Skeletal muscle satellite cell (primary cell): ENCODE measurements around the gene MARCHF10.

Experiments used
- H3K27me3 ChIP-seq: 2 replicates; pipeline ENCODE4 v1.7.0; 2013; ENCODE audit warnings: low read length; ENCODE audit not compliant: control insufficient read depth, insufficient read depth
- H3K36me3 ChIP-seq: 2 replicates; pipeline ENCODE4 v1.7.0; 2013; ENCODE audit warnings: mild to moderate bottlenecking, control low read depth, low read length; ENCODE audit not compliant: insufficient read depth
- H3K4me1 ChIP-seq: 2 replicates; pipeline ENCODE4 v1.7.0; 2013; ENCODE audit warnings: low read length; ENCODE audit not compliant: control insufficient read depth, insufficient read depth
- H3K4me2 ChIP-seq: 2 replicates; pipeline ENCODE4 v1.7.0; 2013; ENCODE audit warnings: mild to moderate bottlenecking, low read length
- H3K4me3 ChIP-seq: 2 replicates; pipeline ENCODE4 v1.7.0; 2013; ENCODE audit warnings: low read length
- H3K9ac ChIP-seq: 2 replicates; pipeline ENCODE4 v1.7.0; 2013; ENCODE audit warnings: mild to moderate bottlenecking, low read depth, low read length, moderate library complexity
- H3K9me3 ChIP-seq: replicated peaks from 2 replicates; pipeline ENCODE4 v1.7.0; 2013; ENCODE audit warnings: mild to moderate bottlenecking, control low read depth, low read length

Gene MARCHF10

GRCh38 chr17:62744259-62744658 is 63.9 kb downstream of the MARCHF10 start:
- Histone ChIP-seq H3K4me1 (no peaks in the 10 kb centered on the region), H3K4me2 (no peak overlapping the region), H3K9me3 (no peaks in the 10 kb centered on the region), H3K36me3 (no peaks in the 10 kb centered on the region), H3K4me3 (no peak overlapping the region), H3K9ac (no peak overlapping the region), H3K27me3 (no peaks in the 10 kb centered on the region)

DNA sequence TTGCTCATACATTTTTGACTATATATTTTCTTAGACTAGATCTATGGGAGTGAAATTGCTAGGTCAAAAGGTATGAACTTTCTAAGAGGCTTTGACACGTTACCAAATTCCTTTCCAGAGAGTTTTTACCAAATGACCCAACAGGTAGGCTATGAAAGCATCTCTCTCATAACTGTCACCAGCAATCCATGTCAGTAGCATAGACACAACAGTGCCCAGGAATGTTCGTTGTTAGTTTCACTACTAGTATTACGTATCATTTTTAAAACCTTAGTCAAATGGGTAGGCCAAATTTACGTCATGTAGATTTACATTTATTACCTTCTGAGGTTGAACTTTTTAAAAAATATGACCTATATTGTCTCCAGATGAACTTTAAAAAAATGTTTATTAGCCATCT is 66.8 kb downstream of the MARCHF10 start:
- H3K4me2 ChIP-seq = no peak overlapping the region
- H3K9ac ChIP-seq = no peak overlapping the region
- H3K4me1 ChIP-seq = no peaks in the 10 kb centered on the region
- no peak overlapping the region for H3K4me3 ChIP-seq
- H3K9me3 ChIP-seq = no peaks in the 10 kb centered on the region
- no peaks in the 10 kb centered on the region for H3K27me3 ChIP-seq
- H3K36me3 ChIP-seq = no peaks in the 10 kb centered on the region

DNA sequence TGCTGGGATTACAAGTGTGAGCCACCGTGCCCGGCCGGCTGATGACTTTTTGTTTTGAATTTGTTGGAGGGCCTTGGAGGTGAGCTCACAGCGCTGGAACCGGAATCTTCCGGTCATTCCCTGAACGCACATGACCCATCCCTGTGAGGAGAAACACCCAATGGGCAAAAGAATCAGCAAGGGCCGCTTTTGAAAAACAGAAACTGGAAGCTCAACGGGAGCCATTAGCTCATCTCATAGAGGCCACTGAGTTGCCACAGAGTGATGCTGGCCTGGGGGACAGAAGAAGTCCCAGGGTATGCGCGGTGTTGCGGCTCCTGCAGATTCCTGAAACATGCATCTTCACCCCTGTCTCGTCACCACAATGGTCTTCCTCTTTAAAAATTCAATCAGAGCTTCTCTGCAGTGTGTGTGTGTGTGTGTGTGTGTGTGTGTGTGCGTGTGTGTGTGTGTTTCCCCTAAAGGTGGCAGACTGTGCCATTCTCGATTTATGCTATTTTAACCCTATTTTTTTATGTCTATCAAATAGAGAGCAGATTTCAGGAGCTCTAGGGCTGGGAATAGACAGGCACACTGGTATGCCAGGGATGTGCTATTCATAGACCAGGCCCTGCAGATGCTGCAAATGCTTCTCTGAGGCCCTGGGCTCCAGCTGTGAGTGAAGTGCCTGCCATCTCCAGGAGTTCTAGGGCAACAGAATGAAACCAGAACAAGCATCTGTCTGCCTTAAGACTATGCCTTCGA is 68.3 kb downstream of the MARCHF10 start:
- Histone ChIP-seq H3K4me2 (no peak overlapping the region), H3K9me3 (no peaks in the 10 kb centered on the region), H3K36me3 (no peaks in the 10 kb centered on the region), H3K9ac (no peak overlapping the region), H3K27me3 (no peaks in the 10 kb centered on the region), H3K4me3 (no peak overlapping the region), H3K4me1 (no peaks in the 10 kb centered on the region)

DNA sequence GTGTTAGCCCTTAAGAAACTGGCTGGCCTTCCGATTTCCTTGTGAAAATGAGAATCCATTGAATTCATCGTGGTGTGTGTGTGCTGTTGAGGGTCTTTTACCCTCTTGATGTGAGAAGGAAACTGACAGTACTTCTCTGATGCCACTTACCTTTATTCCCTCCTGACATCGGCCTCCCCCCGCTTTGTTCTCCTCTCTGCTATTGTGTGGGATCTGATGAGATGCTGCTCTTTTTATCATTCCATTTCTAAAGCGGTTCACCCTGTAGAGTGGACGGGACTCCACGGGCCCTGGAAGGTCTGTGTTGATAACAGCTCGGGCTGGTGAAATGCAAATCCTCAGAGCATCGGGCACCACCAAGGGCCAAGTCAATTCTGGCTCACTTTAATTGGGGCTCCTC is 69.8 kb downstream of the MARCHF10 start:
- Histone ChIP-seq H3K27me3 (no peaks in the 10 kb centered on the region), H3K9ac (no peak overlapping the region), H3K36me3 (no peaks in the 10 kb centered on the region), H3K9me3 (no peaks in the 10 kb centered on the region), H3K4me1 (no peaks in the 10 kb centered on the region), H3K4me2 (no peak overlapping the region), H3K4me3 (no peak overlapping the region)

DNA sequence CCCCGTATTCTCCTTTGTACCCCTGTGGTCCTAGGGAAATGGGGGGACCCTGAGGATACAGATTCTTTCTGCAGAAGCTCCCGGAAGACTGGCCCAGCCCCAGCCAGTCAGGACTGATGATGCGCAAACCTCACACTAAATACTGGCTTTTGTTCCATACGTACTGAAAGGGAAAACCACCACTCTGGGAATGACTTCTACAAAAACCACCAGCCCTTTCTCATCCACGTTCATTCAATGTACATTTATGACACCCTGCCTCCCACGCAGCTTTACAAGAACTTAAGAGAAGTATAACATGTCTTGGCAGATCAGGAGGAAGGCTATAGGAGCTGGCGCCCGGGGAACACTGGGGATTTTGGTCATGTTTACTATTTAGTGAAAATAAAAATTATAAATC is 70.6 kb downstream of the MARCHF10 start:
- H3K9ac ChIP-seq = no peak overlapping the region
- H3K36me3 ChIP-seq = no peaks in the 10 kb centered on the region
- no peak overlapping the region for H3K4me2 ChIP-seq
- H3K4me1 ChIP-seq = no peaks in the 10 kb centered on the region
- no peaks in the 10 kb centered on the region for H3K9me3 ChIP-seq
- no peak overlapping the region for H3K4me3 ChIP-seq
- no peaks in the 10 kb centered on the region for H3K27me3 ChIP-seq

DNA sequence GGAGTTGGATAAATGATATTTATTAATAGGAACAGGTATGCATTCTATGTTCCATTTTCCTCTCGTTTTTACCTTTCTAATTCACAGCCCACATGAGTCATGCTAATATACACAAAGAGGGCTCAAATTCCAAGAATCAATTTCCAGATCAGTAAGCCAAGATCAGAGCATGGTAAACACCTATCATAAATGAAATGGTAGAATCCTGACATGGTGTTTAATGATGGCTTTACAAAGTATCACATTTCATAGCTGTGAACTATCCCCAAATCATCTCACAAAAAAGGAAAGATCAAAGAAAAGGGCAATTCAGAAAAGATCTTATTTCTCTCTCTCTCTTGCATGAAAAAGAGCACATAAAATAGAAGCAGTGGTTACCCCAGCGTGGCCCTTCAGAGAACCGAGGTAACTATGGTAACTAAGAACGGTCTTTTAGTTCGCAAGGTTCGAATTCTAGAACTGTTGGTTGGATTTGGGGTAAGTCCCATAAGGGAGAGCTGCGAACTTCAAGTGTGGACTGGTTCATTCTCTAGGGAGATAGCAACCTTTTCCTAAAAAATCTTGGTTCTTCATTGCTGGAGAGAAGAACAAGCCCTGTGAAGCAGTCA is 73.0 kb downstream of the MARCHF10 start:
- H3K4me2 ChIP-seq = no peak overlapping the region
- no peak overlapping the region for H3K4me3 ChIP-seq
- H3K9ac ChIP-seq = no peak overlapping the region
- H3K27me3 ChIP-seq = no peaks in the 10 kb centered on the region
- H3K36me3 ChIP-seq = no peaks in the 10 kb centered on the region
- H3K4me1 ChIP-seq = no peaks in the 10 kb centered on the region
- no peaks in the 10 kb centered on the region for H3K9me3 ChIP-seq

GRCh38 chr17:62732125-62732524 is 76.0 kb downstream of the MARCHF10 start:
- H3K4me3 ChIP-seq = no peak overlapping the region
- no peak overlapping the region for H3K4me2 ChIP-seq
- no peaks in the 10 kb centered on the region for H3K9me3 ChIP-seq
- no peaks in the 10 kb centered on the region for H3K27me3 ChIP-seq
- no peaks in the 10 kb centered on the region for H3K36me3 ChIP-seq
- no peak overlapping the region for H3K9ac ChIP-seq
- no peaks in the 10 kb centered on the region for H3K4me1 ChIP-seq

GRCh38 chr17:62727916-62728672 is 80.0 kb downstream of the MARCHF10 start:
- H3K36me3 ChIP-seq = no peaks in the 10 kb centered on the region
- H3K9me3 ChIP-seq = no peaks in the 10 kb centered on the region
- no peak overlapping the region for H3K4me2 ChIP-seq
- no peak overlapping the region for H3K9ac ChIP-seq
- H3K27me3 ChIP-seq = no peaks in the 10 kb centered on the region
- H3K4me1 ChIP-seq = peaks cover 9% of the 10 kb centered on the region
- H3K4me3 ChIP-seq = no peak overlapping the region

GRCh38 chr17:62725791-62726249 is 82.3 kb downstream of the MARCHF10 start:
- Histone ChIP-seq H3K4me1 (peaks cover 9% of the 10 kb centered on the region), H3K9me3 (no peaks in the 10 kb centered on the region), H3K4me3 (no peak overlapping the region), H3K27me3 (no peaks in the 10 kb centered on the region), H3K9ac (no peak overlapping the region), H3K36me3 (no peaks in the 10 kb centered on the region), H3K4me2 (no peak overlapping the region)

DNA sequence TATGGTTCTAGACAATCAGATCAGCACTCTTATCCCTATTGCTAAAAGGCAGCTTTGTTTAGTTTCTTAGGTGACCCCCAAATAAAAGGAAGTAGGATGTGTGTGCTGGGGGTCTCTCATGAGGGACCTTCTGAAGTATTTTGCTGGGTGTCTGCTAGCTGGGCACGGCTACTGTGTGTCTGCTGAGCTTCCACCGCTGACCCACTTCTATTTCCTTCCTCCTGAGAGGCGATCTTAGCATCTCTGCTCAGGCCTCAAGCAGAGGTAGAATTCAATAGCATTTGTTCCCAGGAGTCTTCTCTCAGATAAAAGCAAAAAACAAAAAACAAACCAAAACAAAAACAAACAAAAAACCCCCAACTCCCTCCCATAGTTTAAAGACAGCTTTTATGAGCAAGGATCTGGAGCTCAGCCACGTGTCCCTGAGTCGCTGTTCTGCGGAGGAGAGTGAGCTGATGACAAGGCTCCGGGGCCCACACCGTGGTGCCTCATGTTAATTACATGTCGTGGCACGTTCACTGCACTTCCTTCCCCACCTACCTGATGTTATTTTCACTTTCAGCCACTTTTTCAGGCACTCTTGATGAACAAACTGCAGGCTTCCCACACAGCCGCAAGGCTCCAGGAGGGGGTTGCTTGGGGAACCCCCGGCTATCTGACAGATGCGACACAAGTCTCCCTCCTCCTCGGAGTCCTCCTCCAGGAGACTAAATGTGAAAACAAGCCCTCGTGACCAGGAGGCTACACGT is 83.5 kb downstream of the MARCHF10 start:
- Histone ChIP-seq H3K27me3 (no peaks in the 10 kb centered on the region), H3K4me2 (no peak overlapping the region), H3K36me3 (no peaks in the 10 kb centered on the region), H3K9ac (no peak overlapping the region), H3K4me3 (no peak overlapping the region), H3K9me3 (no peaks in the 10 kb centered on the region), H3K4me1 (peaks cover 9% of the 10 kb centered on the region)

GRCh38 chr17:62723842-62724241 is 84.3 kb downstream of the MARCHF10 start:
- Histone ChIP-seq H3K4me3 (no peak overlapping the region), H3K9me3 (no peaks in the 10 kb centered on the region), H3K9ac (no peak overlapping the region), H3K27me3 (no peaks in the 10 kb centered on the region), H3K4me1 (peaks cover 10% of the 10 kb centered on the region), H3K36me3 (no peaks in the 10 kb centered on the region), H3K4me2 (peak overlapping the region; percentile 58)
